GM19455 (cell line): ENCODE measurements around the gene TRPC5OS.

Experiments
- ATAC-seq: cut with Tn5 transposase; IDR thresholded peaks from one replicate; pipeline ENCODE4 v1.9.1; 2021; ENCODE audit not compliant: unreplicated experiment

TRPC5OS gene

DNA sequence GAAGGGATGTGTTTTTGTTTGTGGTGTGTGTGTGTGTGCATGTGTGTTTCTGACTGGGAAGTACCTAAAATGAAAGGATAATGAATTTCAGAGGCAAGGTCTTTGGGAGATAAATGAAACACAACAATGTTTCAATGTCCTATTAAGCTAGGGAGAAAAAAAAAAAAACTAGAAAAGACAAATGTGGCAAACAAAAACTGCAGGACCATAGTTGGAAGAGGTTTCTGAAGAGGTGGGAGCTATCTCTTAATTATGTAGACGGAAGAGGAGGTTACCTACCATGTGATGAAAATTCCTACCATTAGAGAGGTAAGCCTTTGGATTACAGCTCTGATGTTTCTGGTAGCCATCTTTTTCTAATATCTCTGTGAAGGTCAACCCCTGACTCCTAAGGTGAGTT, at the start of gene TRPC5OS:
TSS of gene TRPC5OS (plus strand) at position 301 of the 400 bp plus-strand sequence. CDS start 25,669 bp downstream, outside the sequence.
- no peak for ATAC-seq

DNA sequence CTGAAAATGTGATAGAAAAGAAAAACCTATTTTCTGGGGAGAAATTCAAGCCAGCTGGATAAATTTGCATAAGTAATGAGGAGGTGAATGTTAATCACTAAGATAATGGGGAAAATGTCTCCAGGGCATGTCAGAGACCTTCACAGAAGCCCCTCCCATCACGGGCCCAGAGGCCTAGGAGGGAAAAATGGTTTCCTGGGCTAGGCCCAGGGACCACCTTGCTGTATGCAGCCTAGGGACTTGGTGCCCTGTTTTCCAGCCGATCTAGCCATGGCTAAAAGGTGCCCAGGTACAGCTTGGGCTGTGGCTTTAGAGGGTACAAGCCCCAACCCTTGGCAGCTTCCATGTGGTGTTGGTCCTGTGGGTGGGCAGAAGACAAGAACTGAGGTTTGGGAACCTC, 46.6 kb upstream of the TRPC5OS start:
- no peak for ATAC-seq

DNA sequence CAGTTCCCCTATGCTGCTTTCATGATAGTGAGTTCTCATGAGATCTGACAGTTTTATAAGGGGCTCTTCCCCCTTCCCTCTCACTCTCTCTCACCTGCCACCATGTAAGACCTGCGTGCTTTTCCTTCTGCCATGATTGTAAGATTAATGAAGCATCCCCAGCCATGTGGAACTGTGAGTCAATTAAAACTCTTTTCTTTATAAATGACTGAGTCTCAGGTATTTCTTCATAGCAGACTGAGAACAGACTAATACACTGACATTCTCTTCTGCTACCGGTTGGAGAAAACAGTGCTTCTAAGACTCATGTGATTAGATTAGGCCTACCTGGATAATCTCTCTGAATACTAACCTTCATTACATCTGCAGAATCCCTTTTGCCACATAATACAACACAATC, 45.4 kb upstream of the TRPC5OS start:
- no peak for ATAC-seq

DNA sequence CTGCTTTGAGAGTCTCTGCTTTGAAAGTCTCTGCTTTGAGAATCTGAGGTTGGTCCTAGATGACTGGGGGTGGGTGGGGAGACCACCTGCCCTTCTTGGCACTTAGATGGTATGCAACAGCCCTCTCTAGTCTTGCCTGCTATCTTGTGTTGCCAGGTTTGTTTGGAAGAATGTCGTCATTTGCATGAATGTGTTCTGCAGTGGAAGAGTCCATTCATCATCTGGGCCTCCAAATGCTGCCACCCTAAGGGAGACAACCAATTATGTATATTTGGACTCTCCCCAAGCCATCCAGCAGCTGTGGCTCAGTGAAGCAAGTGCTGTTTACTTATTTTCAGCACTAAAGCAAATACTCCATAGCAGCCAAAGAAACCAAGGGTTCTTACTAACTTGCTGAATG, 44.6 kb upstream of the TRPC5OS start:
- no peak for ATAC-seq

DNA sequence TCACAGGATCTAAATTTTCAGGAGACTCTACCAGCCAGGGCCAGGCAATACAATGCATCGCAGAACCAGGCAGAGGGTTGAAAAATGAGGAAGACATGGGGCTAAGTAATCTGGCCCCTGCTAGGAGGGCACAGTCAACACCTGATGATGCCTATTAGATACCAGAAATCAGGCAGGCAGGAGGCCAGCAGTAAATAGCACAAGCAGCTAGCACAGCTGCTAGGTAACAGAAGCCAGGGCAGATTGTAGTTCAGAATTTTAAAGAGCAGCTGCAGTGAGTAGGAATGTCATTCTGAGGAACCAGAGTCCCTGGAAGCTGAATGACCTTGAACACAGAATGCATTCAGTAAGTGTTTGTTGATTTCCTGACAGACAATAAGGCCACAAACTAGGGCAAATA, 38.8 kb upstream of the TRPC5OS start:
- no peak for ATAC-seq

DNA sequence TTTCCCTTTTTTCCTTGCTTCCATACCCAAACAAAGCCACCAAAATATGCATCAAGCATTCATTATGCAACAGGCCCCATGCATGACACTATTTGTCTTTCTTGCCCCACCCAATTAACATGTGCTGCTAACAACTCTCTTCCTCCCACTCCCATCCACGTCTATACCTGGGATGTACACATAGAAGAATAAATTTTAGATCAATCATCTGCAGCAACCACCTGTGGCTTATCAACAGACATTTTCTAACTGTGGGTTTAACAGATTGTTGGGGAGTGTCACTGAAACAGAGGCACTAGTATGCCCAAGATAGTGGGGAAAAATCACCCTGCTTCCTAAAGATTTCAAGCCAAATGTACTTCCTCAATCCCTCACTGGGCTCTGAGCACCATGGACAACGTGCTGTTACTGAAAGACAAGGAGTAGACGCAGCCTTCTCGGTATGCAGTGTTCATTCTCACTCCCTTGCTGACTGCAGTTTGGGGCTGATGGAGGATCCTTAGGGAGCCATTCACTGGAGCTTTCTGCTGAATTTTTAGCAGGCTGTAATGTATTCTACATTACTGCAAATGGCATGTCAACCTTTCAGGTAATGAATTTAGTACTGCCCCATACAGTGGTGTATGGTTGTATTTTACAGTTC, 28.4 kb upstream of the TRPC5OS start:
- ATAC-seq, result no peak

DNA sequence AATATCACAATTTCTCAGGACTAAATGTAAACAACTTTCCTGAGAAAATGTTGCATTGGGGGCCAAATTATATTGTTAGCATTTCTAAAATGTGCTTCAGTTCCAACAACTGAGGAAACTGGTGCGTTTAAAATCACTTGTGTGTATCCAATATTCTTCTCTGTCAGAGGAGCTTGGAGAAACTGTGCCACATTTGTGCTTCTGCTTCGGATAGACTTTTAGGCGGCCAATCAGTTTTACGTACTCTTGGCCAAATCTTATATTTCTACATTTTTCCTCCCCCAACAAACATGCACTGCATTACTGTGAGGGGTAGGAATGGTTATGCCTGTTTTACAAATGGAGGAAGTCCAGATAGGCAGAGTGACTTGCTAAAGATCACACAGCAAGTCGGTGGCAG, 27.4 kb upstream of the TRPC5OS start:
- no peak for ATAC-seq

DNA sequence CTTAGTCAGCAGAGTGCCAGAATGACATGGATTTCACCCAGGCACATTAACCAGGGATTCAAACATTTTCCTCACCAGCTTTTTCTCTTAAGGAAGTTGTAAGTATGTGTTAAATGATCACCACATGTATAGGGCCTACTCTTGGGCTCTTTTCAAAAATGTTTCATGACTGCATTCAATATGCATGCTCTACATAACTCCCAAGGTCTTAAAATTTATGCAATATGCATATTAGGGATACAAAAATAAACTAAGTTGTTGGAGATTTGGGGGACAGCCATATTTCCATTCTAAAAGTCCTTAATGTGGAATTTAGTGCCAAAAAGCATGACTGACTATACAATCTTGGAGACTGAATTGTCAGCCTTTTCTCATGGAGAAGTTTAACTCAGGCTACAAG, 25.0 kb upstream of the TRPC5OS start:
- ATAC-seq, result no peak

DNA sequence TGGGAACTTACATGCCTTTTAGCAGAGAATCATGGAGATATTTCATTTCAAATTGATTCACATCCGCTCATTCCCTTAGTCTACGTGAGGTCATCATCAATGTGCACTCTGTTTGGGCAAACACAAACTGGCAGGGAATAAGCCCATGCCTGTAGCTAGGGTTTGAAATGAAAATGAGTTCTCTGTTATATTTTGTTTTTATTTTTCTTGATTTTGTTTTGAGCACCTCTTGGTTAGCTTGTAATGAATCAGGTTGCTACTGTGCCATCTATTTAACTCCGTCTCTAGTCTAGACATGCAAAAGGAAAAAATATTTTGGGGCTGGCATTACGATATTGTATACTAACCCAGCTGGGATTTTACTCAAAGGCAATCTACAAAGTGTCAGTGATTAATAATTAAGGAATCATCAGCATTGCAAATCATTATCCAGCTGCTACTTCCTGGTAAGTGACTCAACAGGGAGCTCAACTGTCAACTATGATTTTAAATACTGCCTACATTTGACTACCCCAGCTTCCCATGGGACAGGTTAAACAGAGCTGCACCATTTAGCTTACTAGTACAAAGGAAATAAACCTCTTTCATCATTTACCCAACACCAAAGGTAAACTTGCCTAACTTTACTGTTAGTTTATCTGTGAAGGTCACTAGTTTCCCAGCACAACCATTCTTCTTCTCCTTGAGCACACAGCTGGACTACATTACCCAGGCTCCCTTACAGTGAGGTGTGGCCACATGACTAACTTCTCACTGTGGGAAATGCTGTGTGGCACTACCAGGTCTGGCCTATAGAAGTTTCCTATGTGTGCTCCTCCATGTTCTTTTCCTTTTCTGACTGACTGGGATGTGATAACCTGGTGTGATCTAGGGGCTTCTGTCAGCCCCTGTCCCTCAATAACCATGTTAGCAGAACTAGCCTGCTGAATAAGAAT, 21.2 kb upstream of the TRPC5OS start:
- ATAC-seq, result no peak

DNA sequence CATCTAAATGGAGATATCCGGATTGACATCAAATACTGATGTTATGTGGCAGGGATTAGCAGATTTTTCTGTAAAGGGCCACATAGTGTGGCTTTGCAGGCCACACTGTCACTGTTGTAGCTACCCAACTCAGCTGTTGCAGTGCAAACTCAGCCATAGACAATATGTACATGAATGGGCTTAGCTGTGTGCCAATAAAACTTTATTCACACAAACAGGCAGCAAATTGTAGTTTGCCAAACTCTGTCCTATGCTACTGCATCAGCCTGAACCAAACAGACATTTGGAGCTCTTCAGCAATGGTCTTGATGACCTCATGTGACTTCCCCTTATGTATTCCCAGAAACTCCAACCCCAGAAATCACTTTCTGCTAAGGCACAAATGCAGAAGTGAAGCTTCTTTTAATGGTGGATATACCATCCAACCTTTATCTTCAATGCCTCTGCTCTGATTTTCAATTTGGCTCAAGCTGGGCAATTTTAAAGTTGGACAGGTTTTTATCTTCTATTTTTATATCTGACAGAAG, 18.4 kb upstream of the TRPC5OS start:
- no peak for ATAC-seq

DNA sequence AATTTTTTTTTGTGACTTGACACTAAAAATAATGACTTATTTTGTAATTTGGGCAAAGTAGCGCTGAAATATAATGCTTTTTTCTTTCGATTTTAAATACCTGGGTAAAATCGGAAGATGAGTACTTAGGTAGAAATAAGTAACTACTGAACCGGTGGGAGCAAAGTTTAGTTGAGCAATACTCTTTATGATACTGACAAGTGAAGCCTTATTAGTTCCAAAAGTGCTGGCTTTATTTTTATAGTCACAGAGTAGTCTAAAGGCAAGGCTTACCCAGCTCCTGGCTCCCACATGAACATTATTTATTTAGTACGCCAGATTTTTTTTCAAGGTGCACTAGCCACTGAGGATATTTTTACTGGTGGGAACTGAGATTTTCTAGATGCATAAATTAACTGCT, 14.4 kb upstream of the TRPC5OS start:
- no peak for ATAC-seq

DNA sequence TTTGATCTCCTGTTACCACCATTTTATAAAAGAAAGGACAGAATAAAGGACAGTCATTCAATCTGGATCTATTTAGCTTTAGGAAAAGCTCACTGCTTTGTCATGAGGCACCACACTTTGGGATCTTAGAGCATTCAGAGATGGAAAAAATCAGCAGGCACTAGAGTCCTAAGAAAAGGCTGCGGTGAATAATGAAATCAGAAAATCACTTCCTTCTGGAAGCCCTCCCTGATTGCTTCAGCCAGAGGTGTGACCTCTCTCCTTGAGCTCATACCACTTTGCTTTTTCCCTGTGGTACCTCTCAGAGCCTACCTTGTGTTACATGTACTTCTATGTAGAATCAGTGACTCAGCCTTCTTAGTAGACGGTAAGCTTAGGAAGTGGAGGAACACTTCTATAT, 8.7 kb upstream of the TRPC5OS start:
- no peak for ATAC-seq

DNA sequence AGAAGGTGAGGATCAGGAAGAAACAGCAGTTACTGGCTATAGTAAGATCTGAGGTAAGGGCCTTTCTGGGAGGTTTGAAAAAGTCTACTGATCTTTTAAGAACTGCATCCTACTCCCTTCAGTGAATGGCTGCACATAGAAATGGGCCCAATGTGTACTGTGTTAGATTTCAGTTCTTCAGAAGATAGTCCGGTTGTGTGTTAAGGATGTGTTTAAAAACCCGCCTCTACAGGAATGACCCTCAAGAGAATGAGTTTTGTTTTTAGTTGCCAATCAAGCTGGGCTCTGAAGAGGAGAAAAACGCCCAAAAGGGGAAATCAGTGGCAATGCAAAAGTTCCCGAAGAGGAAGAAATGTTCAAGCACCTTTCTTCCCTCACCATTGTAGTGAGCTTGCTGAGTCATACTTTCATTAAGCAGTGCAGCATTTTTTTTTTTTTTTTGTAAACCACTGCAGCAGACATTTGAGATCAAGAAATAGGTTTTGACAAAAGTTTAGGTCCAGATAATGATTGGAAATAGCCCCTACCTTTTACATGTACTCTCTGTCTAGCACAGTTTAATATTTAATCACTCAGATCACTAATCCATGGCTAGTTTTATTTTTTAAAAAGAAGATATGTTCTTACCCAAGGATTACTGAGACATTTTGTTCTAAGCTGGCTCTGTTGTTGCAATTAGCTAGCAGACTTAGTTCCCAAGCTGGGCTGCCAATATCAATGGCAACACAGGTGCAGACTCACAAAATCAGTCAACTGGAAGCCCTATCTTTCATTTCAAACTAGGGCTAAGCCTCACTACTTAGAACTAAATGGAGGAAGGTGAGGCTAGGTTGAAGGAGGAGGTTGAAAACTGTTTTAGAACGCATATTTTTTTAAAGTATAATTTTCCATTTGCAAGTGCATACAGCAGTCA, 7.0 kb upstream of the TRPC5OS start:
- peak; percentile 47 for ATAC-seq

DNA sequence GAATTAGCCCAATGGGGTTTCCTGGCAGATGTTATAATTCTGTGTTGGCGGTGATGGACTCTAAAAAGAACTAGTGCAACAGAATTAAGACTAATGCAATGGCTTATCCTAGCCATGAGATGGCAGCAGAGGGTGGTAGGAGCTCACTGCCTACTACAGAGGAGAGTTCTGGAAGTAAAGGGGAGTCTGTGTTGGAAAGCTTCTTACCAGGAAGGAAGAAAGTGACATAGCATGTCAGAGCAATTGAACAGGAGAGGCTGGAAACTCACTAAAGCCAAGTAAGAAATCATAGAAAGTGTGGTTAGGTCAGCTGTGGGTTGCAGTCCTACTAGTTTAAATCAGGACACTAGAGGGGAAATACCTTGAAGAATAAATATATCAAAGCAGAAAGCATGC, 6.3 kb upstream of the TRPC5OS start:
- ATAC-seq, result peak; percentile 93

DNA sequence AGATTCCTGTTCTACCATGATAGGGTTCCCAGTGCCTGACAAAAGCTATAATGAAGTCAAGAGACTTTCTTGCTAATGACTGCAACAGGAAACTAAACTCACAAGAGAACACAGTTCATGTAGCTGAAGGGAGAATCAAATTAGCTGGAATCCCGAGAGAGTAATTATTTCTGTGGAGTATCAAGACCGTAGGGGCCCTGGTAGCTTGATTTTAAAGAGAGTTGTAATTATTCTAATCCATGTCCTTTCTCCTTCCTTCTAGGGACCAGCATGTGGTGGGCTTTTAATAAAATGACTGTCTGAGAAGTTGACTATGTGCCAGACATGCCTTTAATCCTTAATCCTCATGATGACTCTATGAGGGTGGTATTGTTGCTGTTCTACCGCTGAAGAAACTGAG, 1.7 kb upstream of the TRPC5OS start:
- no peak for ATAC-seq

DNA sequence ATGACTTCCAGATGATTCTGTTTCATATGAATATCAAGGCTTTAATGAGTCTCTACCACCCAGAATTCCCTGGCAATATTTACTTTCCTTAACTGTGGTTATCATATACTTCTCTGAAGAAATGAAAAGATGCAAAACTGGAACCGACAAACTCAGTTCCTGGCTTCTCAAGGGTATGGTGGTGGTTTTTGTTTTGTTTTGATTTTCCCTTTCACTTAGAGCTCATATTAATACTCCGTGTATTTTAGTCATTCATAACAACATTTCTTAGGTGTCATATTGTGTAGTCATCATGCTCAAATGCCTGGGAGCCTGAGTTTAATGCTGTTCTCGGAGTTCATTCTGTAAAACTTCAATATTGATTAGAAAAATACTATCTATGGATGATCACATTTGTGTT, 665 bp downstream of the TRPC5OS start:
- ATAC-seq, result no peak

DNA sequence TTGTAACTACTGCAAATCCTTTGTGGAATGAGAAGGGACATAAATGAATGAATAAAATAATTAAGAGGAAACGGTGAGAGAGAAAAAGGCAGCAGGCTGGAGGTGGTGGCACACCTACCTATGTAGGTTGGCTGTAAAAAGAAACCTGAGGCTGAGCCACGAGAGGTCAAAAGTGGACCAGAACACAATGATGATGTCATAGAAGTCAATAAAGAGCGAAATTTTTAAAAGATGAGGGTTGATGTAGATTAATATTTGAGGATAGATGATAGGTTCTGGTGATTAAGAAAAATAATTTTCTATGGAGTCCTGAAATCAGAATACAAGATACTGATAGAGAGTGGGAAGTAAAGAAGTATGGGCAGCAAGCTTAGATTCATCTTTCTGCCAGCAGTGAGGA, 1.7 kb downstream of the TRPC5OS start:
- ATAC-seq, result no peak

DNA sequence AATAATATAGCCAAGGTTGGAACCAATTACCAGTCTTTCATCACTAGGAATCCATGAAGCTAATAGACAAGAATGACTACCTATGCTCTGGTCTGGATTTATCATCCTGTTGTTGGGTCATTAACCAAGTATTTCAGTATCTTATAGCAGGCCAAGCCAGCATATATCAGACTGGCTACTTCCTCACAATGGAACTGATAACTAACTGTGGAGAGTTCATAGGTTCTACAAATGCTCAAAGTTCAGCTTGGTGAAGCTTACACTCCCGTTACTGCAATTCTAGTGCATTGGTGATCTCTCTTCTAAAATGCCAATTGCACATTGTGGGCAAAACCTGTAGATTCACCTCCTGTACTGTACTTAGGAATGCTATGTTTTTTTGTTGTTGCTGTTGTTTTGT, 4.8 kb downstream of the TRPC5OS start:
- no peak for ATAC-seq

DNA sequence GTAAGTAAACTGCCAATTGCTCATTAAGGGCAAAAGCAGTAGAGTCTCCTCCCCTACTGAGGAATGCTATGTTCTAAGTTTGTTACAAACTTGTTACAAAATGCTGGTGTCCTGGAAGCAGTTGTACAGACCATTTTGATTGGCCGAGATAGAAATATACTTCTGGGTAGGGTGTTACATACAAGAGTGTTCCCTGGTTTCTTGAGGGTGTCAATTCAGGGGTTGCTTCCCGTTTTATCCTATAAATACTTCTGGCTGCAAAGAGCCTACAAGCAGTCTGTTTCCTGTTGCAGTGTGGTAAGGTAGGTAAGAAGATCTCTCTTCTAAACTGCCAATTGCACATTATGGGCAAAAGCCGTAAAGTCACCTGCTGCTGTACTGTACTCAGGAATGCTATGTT, 5.7 kb downstream of the TRPC5OS start:
- no peak for ATAC-seq

DNA sequence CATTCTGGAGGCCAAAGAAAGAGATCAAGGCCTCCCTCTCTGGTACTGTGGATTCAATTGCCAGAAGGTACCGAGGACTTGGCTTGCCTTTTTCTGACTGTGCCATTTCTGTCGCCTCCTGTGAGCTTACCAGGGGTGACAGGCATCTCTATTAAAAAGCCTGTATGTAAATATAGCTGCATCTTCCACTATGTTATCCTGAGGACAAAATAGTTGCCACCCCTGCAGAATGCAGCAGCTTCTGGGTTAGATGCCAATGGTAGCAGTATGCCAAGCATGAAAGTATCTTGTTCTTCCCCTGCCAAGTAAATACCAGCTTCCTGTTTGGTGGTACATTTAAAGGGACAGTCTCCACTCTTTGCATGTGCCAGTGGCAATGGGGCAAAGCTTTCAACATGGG, 10.7 kb downstream of the TRPC5OS start:
- no peak for ATAC-seq

DNA sequence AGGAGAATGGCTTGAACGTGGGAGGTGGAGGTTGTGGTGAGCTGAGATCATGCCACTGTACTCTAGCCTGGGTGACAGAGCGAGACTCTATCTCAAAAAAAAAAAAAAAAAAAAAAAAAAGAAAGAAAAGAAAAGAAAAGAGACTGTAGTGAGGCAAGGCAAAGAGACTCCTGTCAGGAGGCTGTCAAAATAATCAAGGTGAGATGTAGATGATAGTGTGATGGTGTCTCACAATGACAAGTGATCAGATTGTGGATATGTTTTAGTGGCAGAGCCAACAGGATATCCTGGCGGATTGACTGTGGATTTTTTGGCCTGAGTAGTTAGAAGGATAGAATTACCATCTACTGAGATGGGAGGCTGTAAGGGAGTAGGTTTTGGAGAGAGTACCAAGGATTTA, 12.6 kb downstream of the TRPC5OS start:
- ATAC-seq, result no peak
